Fibroblast of lung (primary cell): ENCODE measurements around the gene FSTL1.

Source experiments
- CTCF ChIP-seq, 2 donors: IDR thresholded peaks in 1 of 2; conservative IDR thresholded peaks in 1 of 2; 1 replicate in 1 of 2; 2 replicates in 1 of 2; pipeline ENCODE4 v1.5.1; 2011 to 2012; ENCODE audit warnings: low read length in 2 of 2, control low read depth in 1 of 2, inconsistent platforms in 1 of 2, low read depth in 1 of 2, mild to moderate bottlenecking in 1 of 2
- EZH2 ChIP-seq: IDR thresholded peaks from 2 replicates; pipeline ENCODE4 v1.5.1; 2012; ENCODE audit warnings: low read length, control low read depth, mild to moderate bottlenecking; ENCODE audit errors: missing control alignments

- TF ChIP-seq EZH2 (no peak), CTCF (conservative IDR thresholded peaks at IDR 0.05 in 1 of 2, IDR thresholded peaks at IDR 0.05 in 1 of 2; ENCODE audit: low read depth in 1 of 2, low read length in 2 of 2) (no peak)
Measured at GRCh38 chr3:120369037-120369467, 81.7 kb downstream of the FSTL1 start.
